Natural killer cell (primary cell): Measurements from ENCODE around the gene DIP2A. TPM values are rescaled to one million over a fixed set of nuclear protein-coding genes. Genes with fewer than 3 reads are reported as not detected.

Source experiments
- ATAC-seq, 3 donors: fragments of 150-1000 bp in 2 of 3; fragments of 200-7000 bp in 1 of 3; cut with Tn5 transposase; 1 replicate in 1 of 3; 2 replicates in 2 of 3; pipeline ENCODE4 v1.10.0; 2021; ENCODE audit warnings: mild to moderate bottlenecking in 2 of 3, moderate library complexity in 2 of 3
- DNase-seq, 2 donors: peaks; one replicate each; pipeline versions ENCODE4 v3.0.0 to v3.0.0-alpha.2; 2013 to 2021; ENCODE audit warnings: mixed read lengths in 1 of 2
- H3K27ac ChIP-seq: one replicate; pipeline ENCODE4 v1.5.1; 2013; ENCODE audit warnings: mild to moderate bottlenecking, low read length
- H3K27me3 ChIP-seq: one replicate; pipeline ENCODE4 v1.6.1; 2013; ENCODE audit warnings: low read length; ENCODE audit not compliant: control insufficient read depth, insufficient read depth
- H3K36me3 ChIP-seq: one replicate; pipeline ENCODE4 v1.6.1; 2013; ENCODE audit warnings: low read length; ENCODE audit not compliant: control insufficient read depth, insufficient read depth
- H3K4me1 ChIP-seq: one replicate; pipeline ENCODE4 v1.6.1; 2013; ENCODE audit warnings: low read length; ENCODE audit not compliant: control insufficient read depth, insufficient read depth
- H3K4me3 ChIP-seq: one replicate; pipeline ENCODE4 v1.5.1; 2013; ENCODE audit warnings: low read length
- H3K9me3 ChIP-seq: one replicate; pipeline ENCODE4 v1.6.1; 2013; ENCODE audit warnings: low read length; ENCODE audit not compliant: control insufficient read depth, insufficient read depth
- H3K27ac Mint-ChIP-seq, 2 donors: one replicate each; pipeline ENCODE4 v1.8.0; 2022; ENCODE audit warnings: mild to moderate bottlenecking in 2 of 2, mixed read lengths in 2 of 2, moderate library complexity in 1 of 2
- H3K27me3 Mint-ChIP-seq, 2 donors: one replicate each; pipeline ENCODE4 v1.8.0; 2022; ENCODE audit warnings: low read depth in 2 of 2, mixed read lengths in 2 of 2
- H3K36me3 Mint-ChIP-seq: one replicate; pipeline ENCODE4 v1.8.0; 2022; ENCODE audit warnings: mixed read lengths
- H3K4me1 Mint-ChIP-seq, 2 donors: one replicate each; pipeline ENCODE4 v1.8.0; 2022; ENCODE audit warnings: mixed read lengths in 2 of 2
- H3K4me3 Mint-ChIP-seq: one replicate; pipeline ENCODE4 v1.8.0; 2022; ENCODE audit warnings: mild to moderate bottlenecking, moderate library complexity, mixed read lengths
- H3K9me3 Mint-ChIP-seq, 2 donors: one replicate each; pipeline ENCODE4 v1.8.0; 2022; ENCODE audit warnings: mixed read lengths in 2 of 2
- WGBS: methylation state at CpG from one replicate; pipeline ENCODE4 v1.1.7; 2013; ENCODE audit warnings: missing lambda C conversion rate; ENCODE audit not compliant: insufficient coverage; 5-methylcytosine and 5-hydroxymethylcytosine counted together
- intact Hi-C: fragments of 100-400 bp; cut with micrococcal nuclease; formaldehyde crosslinking; loops from one replicate; pipeline ENCODE4 v1.14.2; 2022
- total RNA-seq, 4 donors: library from RNA; stranded (reverse); fragments of 120-200 nt in 1 of 4; gene quantifications; one replicate each; pipeline versions ENCODE4 v1.2.3 to v1.2.4, GENCODE V29; 2013 to 2022
- TF ChIP-seq, protein P1 (sequence below): fragments of 200-600 bp; IDR thresholded peaks from one replicate; pipeline ENCODE4 v1.8.0; 2022; ENCODE audit warnings: antibody characterized with exemption

Gene DIP2A
- total RNA-seq, 3 donors from 2014 or later (not counting 1 experiment from before 2014, with no cell fraction given), result 166 to 308 (median 170) TPM

DNA sequence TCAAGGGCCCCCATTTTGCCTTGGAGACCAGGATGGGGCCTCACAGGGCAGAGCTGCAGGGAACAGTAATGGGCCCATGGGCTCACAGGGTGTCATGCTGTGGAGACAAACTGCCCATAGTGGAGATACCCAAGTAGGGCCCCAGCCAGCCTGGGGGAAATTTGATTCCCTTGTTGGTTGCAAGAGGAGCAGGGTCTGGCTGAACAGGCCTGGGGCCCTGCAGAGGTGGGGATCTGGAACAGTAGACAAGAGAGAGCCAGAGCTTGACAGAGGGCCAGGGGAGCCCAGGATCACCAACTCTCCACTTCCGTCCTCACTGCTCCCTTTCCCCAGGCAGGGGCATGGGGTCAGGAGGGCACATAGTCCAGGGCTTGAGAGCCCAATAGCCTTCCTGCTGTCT is 137.5 kb downstream of the DIP2A start:
- WGBS, result 100% methylated on average over 1 of the region's 1 CpG
- no peaks in the 10 kb centered on the region for H3K27me3 Mint-ChIP-seq
- H3K36me3 ChIP-seq, result no peaks in the 10 kb centered on the region
- no peaks in the 10 kb centered on the region for H3K36me3 Mint-ChIP-seq
- H3K27me3 ChIP-seq, result no peaks in the 10 kb centered on the region
- H3K4me3 ChIP-seq, result no peak overlapping the region
- H3K4me3 Mint-ChIP-seq, result no peak overlapping the region
- TF ChIP-seq, protein P1, sequence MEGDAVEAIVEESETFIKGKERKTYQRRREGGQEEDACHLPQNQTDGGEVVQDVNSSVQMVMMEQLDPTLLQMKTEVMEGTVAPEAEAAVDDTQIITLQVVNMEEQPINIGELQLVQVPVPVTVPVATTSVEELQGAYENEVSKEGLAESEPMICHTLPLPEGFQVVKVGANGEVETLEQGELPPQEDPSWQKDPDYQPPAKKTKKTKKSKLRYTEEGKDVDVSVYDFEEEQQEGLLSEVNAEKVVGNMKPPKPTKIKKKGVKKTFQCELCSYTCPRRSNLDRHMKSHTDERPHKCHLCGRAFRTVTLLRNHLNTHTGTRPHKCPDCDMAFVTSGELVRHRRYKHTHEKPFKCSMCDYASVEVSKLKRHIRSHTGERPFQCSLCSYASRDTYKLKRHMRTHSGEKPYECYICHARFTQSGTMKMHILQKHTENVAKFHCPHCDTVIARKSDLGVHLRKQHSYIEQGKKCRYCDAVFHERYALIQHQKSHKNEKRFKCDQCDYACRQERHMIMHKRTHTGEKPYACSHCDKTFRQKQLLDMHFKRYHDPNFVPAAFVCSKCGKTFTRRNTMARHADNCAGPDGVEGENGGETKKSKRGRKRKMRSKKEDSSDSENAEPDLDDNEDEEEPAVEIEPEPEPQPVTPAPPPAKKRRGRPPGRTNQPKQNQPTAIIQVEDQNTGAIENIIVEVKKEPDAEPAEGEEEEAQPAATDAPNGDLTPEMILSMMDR, result no peak
- intact Hi-C loops, result no loop called here
- H3K4me1 ChIP-seq, result no peaks in the 10 kb centered on the region
- ATAC-seq (no peak), DNase-seq (no peak)
- H3K27ac ChIP-seq, result no peak overlapping the region
- H3K4me1 Mint-ChIP-seq, result peaks cover 0 to 20% of the 10 kb centered on the region in 2 donors
- H3K27ac Mint-ChIP-seq, result no peak overlapping the region
- H3K9me3 ChIP-seq, result peaks cover 13% of the 10 kb centered on the region
- peaks cover 0 to 9% of the 10 kb centered on the region in 2 donors for H3K9me3 Mint-ChIP-seq

DNA sequence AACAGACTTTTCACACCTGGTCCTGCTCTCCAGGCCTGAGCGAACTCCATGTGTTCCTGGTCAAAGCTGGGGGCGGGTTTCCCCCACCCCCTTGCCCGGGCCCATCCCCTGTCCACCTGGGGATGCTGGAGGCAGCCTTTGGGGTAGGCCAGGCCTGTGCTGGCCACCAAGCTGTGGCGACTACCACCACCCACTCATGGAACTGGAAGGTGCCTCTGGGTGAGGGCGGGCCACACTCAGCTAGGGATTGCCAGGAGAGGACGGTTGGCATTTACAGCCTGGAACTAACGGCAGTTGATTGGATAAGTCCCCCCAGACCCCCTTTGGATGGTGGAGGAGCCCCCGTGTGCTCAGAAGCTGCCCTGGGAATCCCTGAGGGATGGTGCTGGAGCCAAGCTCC is 138.3 kb downstream of the DIP2A start:
- no peak overlapping the region for H3K27ac ChIP-seq
- no peaks in the 10 kb centered on the region for H3K36me3 ChIP-seq
- no peaks in the 10 kb centered on the region for H3K4me1 ChIP-seq
- 91% methylated on average over 8 of the region's 8 CpGs for WGBS
- intact Hi-C loops, result no loop called here
- Mint-ChIP-seq H3K4me3 (no peak overlapping the region), H3K36me3 (no peaks in the 10 kb centered on the region), H3K4me1 (peaks cover 0 to 28% of the 10 kb centered on the region in 2 donors), H3K27ac (no peak overlapping the region), H3K27me3 (no peaks in the 10 kb centered on the region), H3K9me3 (peaks cover 0 to 6% of the 10 kb centered on the region in 2 donors)
- no peak overlapping the region for H3K4me3 ChIP-seq
- H3K9me3 ChIP-seq, result peaks cover 13% of the 10 kb centered on the region
- ATAC-seq, result no peak
- no peaks in the 10 kb centered on the region for H3K27me3 ChIP-seq
- TF ChIP-seq, protein P1, result no peak
- no peak for DNase-seq

DNA sequence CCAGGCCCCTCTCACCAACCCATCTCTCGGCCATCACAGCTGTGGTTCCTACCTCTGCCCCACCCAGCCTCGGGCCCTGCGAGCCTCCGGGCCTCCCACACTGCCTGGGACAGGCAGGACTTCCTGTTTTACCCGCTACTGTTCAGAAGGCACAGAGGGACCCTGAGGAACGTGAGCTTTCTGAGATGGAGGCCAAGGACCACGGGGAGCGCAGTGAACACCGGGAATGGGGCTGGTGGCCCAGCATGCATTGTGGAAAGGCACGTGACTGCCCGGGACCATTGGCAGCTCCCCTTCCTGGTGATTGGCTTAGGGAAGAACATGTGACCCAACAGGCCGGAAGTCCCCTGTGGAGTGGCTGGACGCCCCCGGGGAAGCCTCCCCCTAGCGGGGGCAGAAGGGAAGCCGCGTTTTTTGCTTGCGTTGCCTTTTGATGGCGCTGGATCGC is 139.2 kb downstream of the DIP2A start:
- Histone ChIP-seq H3K27ac (no peak overlapping the region), H3K36me3 (no peaks in the 10 kb centered on the region), H3K9me3 (peaks cover 13% of the 10 kb centered on the region), H3K4me1 (no peaks in the 10 kb centered on the region), H3K4me3 (no peak overlapping the region), H3K27me3 (no peaks in the 10 kb centered on the region)
- H3K27ac Mint-ChIP-seq, result no peak overlapping the region
- H3K27me3 Mint-ChIP-seq, result no peaks in the 10 kb centered on the region
- ATAC-seq (no peak), DNase-seq (no peak)
- intact Hi-C loops, result no loop called here
- no peaks in the 10 kb centered on the region for H3K36me3 Mint-ChIP-seq
- H3K4me3 Mint-ChIP-seq, result no peak overlapping the region
- 89% methylated on average over 20 of the region's 20 CpGs for WGBS
- H3K4me1 Mint-ChIP-seq, result peaks cover 0 to 26% of the 10 kb centered on the region in 2 donors
- TF ChIP-seq, protein P1, result no peak
- peaks cover 0 to 5% of the 10 kb centered on the region in 2 donors for H3K9me3 Mint-ChIP-seq
